ENCODE results near the gene SLC35D3. TPM values are rescaled to one million over a fixed set of nuclear protein-coding genes. Genes with fewer than 3 reads are reported as not detected.
A peak's percentile ranks its signal among the peaks of the same experiment; 100 is the strongest.

The SLC35D3 gene
- total and polyA plus RNA-seq, 3 donors from 2014 or later, result not detected

DNA sequence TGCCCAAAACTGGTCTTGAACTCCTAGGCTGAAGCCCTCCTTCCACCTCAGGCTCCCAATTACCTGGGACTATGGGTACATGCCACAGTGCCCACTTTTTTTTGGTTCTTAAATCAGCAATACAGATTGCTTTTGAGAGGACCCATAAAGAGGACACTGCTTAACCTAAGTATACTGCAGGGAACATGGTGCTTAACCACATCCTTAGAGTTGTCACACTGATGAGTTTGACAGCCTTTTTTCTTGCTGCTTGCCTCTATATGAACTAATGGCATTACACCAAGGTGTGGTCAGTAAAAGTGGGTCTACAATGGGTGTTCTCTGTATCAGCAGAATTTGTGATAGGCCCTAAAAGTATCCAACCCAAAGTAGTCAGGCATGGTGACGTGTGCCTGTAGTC is 7.2 kb upstream of the SLC35D3 start:
- H3K36me3 ChIP-seq (ENCODE audit: low read depth, missing control alignments), result no peaks in the 10 kb centered on the region

DNA sequence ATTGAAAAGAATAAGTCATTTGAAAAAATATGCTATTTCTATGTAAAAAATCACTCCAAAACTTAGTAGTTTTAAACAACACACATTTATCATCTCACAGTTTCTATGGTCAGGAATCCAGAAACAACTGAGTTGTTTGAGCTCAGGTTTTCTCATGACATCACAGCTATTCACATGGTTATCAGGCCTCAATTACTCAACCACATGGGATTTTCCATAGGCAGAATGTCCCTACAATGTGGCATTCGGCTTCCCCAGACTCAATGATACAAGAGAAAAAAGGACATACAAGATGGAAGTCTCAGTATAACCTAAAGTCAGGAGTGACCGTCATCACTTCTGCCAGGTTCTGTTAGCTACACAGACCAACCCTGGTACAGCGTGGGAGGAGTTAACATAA is 3.4 kb upstream of the SLC35D3 start:
- no peaks in the 10 kb centered on the region for H3K36me3 ChIP-seq (ENCODE audit: low read depth, missing control alignments)
- no peak for DNase-seq
- no peak overlapping the region for H3K27ac ChIP-seq
- intact Hi-C loops (cut with DNase I; ENCODE audit: low total_unique reads), result no loop called here
- H3K4me3 ChIP-seq, result no peak overlapping the region
- no peak for TF ChIP-seq POLR2A (IDR thresholded peaks at IDR 0.05)
- TF ChIP-seq, protein P1, sequence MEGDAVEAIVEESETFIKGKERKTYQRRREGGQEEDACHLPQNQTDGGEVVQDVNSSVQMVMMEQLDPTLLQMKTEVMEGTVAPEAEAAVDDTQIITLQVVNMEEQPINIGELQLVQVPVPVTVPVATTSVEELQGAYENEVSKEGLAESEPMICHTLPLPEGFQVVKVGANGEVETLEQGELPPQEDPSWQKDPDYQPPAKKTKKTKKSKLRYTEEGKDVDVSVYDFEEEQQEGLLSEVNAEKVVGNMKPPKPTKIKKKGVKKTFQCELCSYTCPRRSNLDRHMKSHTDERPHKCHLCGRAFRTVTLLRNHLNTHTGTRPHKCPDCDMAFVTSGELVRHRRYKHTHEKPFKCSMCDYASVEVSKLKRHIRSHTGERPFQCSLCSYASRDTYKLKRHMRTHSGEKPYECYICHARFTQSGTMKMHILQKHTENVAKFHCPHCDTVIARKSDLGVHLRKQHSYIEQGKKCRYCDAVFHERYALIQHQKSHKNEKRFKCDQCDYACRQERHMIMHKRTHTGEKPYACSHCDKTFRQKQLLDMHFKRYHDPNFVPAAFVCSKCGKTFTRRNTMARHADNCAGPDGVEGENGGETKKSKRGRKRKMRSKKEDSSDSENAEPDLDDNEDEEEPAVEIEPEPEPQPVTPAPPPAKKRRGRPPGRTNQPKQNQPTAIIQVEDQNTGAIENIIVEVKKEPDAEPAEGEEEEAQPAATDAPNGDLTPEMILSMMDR (IDR thresholded peaks at IDR 0.05), result no peak
- 81 to 89% methylated on average over 3 of the region's 3 CpGs for WGBS, 2 donors
- peaks cover 12% of the 10 kb centered on the region for H3K4me1 ChIP-seq
- H3K27me3 ChIP-seq, result peaks cover 4% of the 10 kb centered on the region
- H3K9me3 ChIP-seq, result no peaks in the 10 kb centered on the region

More for the DNA sequence above, 7.2 kb upstream of the SLC35D3 start:
- Histone ChIP-seq H3K27ac (no peak overlapping the region), H3K4me1 (no peaks in the 10 kb centered on the region), H3K9me3 (no peaks in the 10 kb centered on the region), H3K27me3 (no peaks in the 10 kb centered on the region), H3K4me3 (no peak overlapping the region)
- intact Hi-C loops (cut with DNase I; ENCODE audit: low total_unique reads), result no loop called here
- WGBS, 2 donors, result 90 to 96% methylated on average over 1 of the region's 1 CpG
- TF ChIP-seq, protein P1 (IDR thresholded peaks at IDR 0.05), result no peak
- no peak for DNase-seq

DNA sequence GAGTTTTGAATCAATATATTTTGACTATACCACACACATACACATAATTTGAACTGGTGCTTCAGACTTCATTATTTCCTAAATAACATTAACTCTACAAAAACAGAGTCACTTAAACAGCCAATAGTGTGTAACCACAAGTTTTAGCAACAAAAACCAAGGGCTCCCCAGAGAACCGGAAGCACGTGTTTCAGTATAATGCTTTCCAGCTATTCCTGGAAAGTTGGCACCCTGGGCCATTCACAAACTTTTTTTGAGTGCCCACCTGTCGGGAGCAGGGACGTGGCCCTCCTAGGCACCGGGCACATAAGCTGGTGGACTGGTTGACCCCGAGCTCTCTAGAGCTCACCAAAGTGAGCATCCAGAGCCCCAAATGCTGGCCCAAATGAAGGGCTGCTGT is 1.9 kb upstream of the SLC35D3 start:
- 20 to 26% methylated on average over 6 of the region's 6 CpGs for WGBS, 2 donors
- no peak for DNase-seq
- Histone ChIP-seq H3K4me3 (no peak overlapping the region), H3K9me3 (no peaks in the 10 kb centered on the region), H3K4me1 (peaks cover 12% of the 10 kb centered on the region), H3K36me3 (ENCODE audit: low read depth, missing control alignments) (no peaks in the 10 kb centered on the region), H3K27me3 (peaks cover 4% of the 10 kb centered on the region), H3K27ac (no peak overlapping the region)
- TF ChIP-seq, protein P1 (IDR thresholded peaks at IDR 0.05), result no peak
- no peak for TF ChIP-seq POLR2A (IDR thresholded peaks at IDR 0.05)
- intact Hi-C loops (cut with DNase I; ENCODE audit: low total_unique reads), result no loop called here

DNA sequence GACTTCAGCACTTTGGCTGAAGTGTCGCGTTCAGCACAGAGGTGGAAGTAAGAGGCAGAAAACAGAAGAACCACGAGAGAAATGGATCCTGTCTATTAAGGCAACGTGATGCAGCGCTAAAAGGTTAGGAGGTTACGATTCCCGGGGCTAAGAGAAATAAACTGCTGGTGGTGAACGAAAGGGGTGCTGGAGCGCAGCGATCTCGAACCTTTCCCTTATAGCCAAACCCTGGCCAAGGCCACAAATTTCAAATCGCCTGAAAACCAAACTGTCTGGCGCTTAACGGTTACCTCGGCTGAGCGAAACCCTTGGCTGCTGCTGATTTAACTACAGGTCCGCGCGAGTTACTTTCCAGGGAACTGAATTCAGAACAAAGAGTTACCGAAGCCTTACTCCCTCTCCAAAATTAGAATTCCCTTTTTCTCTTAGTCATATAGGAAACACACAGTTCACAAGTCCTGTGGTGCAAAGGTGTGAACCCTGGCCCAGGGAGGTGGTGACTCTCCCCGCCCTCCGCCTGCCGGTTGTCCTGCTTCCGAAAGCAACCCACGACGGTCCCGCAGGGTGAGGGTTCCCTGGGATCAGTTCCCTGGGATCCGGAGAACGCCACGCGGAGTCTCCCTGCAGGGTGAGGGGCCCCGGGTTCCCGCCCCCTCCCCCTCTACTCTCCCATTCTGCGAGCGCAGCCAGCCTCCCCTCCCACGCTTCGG is 1.3 kb upstream of the SLC35D3 start:
- no peak for DNase-seq
- 3 to 8% methylated on average over 26 to 37 of the region's 37 CpGs for WGBS, 2 donors
- no peaks in the 10 kb centered on the region for H3K9me3 ChIP-seq
- intact Hi-C loops (cut with DNase I; ENCODE audit: low total_unique reads), result no loop called here
- H3K27ac ChIP-seq, result no peak overlapping the region
- H3K36me3 ChIP-seq (ENCODE audit: low read depth, missing control alignments), result no peaks in the 10 kb centered on the region
- peak overlapping the region; percentile 42 to 48 for H3K4me3 ChIP-seq
- H3K27me3 ChIP-seq, result peaks cover 4% of the 10 kb centered on the region
- peaks cover 12% of the 10 kb centered on the region for H3K4me1 ChIP-seq
- TF ChIP-seq, protein P1 (IDR thresholded peaks at IDR 0.05), result no peak
- TF ChIP-seq POLR2A (IDR thresholded peaks at IDR 0.05), result no peak

DNA sequence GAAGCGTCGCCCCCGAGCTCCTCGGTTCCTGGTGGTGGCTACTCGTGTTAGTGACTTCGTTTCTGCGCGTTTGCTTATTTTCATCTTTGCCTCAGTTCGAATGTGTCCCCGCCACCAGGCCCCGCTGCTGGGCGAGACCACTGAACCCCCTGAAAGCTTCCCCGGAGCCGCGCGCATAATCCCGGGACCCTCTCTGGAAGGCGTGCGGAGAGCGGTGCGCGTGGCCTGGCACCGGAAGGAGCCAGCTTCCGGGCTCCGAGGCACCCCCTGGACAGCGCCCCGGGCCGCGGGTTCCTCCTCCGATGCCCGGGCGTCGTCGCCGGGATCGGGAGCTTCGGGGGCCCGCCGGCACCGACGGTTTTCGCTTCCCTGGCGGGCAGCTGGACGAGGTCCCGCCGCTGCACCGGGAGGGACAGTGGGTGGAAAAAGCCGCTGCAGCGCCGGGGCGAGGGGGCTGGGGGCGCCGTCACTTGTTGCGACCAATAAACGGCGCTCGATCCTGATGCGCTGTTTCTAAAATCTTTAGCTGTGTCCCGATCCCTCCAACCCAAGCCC is 643 bp upstream of the SLC35D3 start:
- H3K9me3 ChIP-seq, result no peaks in the 10 kb centered on the region
- H3K27me3 ChIP-seq, result peaks cover 4% of the 10 kb centered on the region
- DNase-seq, result no peak
- peaks cover 12% of the 10 kb centered on the region for H3K4me1 ChIP-seq
- H3K4me3 ChIP-seq, result peak overlapping the region; percentile 42 to 48
- 0% methylated on average over 15 to 48 of the region's 59 CpGs for WGBS, 2 donors
- H3K36me3 ChIP-seq (ENCODE audit: low read depth, missing control alignments), result no peaks in the 10 kb centered on the region
- no peak for TF ChIP-seq POLR2A (IDR thresholded peaks at IDR 0.05)
- TF ChIP-seq, protein P1 (IDR thresholded peaks at IDR 0.05), result no peak
- intact Hi-C loops (cut with DNase I; ENCODE audit: low total_unique reads), result no loop called here
- no peak overlapping the region for H3K27ac ChIP-seq
